Transverse colon (tissue), 4 donors: Measurements from ENCODE around the gene ATOSA. TPM values are rescaled to one million over a fixed set of nuclear protein-coding genes. Genes with fewer than 3 reads are reported as not detected.

Experiments used
- DNase-seq: peaks from one replicate; pipeline ENCODE4 v3.0.0-alpha.2; 2019
- H3K27ac ChIP-seq, 4 donors: fragments of 200-600 bp; sonication (generic); 2 replicates each; pipeline ENCODE4 v1.5.1; 2016 to 2018; ENCODE audit warnings: inconsistent platforms in 4 of 4
- H3K27me3 ChIP-seq: fragments of 200-600 bp; sonication (generic); 2 replicates; pipeline ENCODE4 v1.5.1; 2017; ENCODE audit warnings: inconsistent platforms
- H3K36me3 ChIP-seq, 4 donors: fragments of 200-600 bp; sonication (generic); 2 replicates each; pipeline ENCODE4 v1.5.1; 2017 to 2019; ENCODE audit warnings: inconsistent platforms in 4 of 4
- H3K4me1 ChIP-seq, 4 donors: fragments of 200-600 bp; sonication (generic); 2 replicates each; pipeline ENCODE4 v1.5.1; 2017 to 2020; ENCODE audit warnings: inconsistent platforms in 4 of 4
- H3K4me3 ChIP-seq, 4 donors: fragments of 200-600 bp; sonication (generic); 1 replicate in 1 of 4; 2 replicates in 3 of 4; pipeline versions ENCODE4 v1.5.1 to v1.6.1; 2017 to 2019; ENCODE audit warnings: inconsistent platforms in 4 of 4
- H3K9me3 ChIP-seq, 2 donors: fragments of 200-600 bp; sonication (generic); 2 replicates each; pipeline ENCODE4 v1.5.1; 2017 to 2019; ENCODE audit warnings: inconsistent platforms in 2 of 2
- CTCF ChIP-seq, 5 experiments: fragments of 200-600 bp in 3 of 5; fragments of 450-650 bp in 2 of 5; sonication (generic) in 3 of 5; IDR thresholded peaks; 1 replicate in 2 of 5; 2 replicates in 3 of 5; pipeline ENCODE4 v1.5.1; 2016 to 2017; ENCODE audit warnings: antibody characterized with exemption in 5 of 5, inconsistent platforms in 3 of 5, mild to moderate bottlenecking in 2 of 5, moderate library complexity in 1 of 5
- EP300 ChIP-seq: sonication (generic); formaldehyde crosslinking; IDR thresholded peaks from one replicate; pipeline ENCODE4 v1.6.1; 2017; ENCODE audit warnings: antibody characterized with exemption, low read depth
- POLR2A ChIP-seq: fragments of 450-650 bp; IDR thresholded peaks from one replicate; pipeline ENCODE4 v1.6.1; 2016; ENCODE audit warnings: antibody characterized with exemption, mild to moderate bottlenecking, moderate library complexity
- POLR2AphosphoS5 ChIP-seq, 3 donors: sonication (generic); formaldehyde crosslinking; IDR thresholded peaks; one replicate each; pipeline ENCODE4 v1.6.1; 2016; ENCODE audit warnings: antibody characterized with exemption in 3 of 3
- WGBS, 2 donors: methylation state at CpG; one replicate each; pipeline ENCODE4 v1.1.5; 2018; ENCODE audit warnings: low coverage in 1 of 2; 5-methylcytosine and 5-hydroxymethylcytosine counted together
- in situ Hi-C, 4 donors: fragments of 200-750 bp; cut with MboI; loops; one replicate each; pipeline versions ENCODE4 v1.15.0 to v1.15.1; 2017; ENCODE audit warnings: low sequenced_read_pairs in 3 of 4, low pct_ligation_motif_present in 1 of 4, low pct_unique_long_range_greater_than_20kb in 1 of 4
- intact Hi-C: fragments of 100-400 bp; cut with DNase I; formaldehyde crosslinking; loops from one replicate; pipeline ENCODE4 v1.15.1; 2023; ENCODE audit warnings: low total_unique reads
- total RNA-seq, 4 donors: library from RNA; depleted of rRNA; stranded (reverse); fragments of >200 nt; gene quantifications; one replicate each; pipeline ENCODE4 v1.1.0, GENCODE V29; 2016

Gene ATOSA
- total RNA-seq, 4 donors from 2014 or later = 41.0 to 149 (median 84.5) TPM

GRCh38 chr15:52680761-52681160 lies 1.6 kb upstream of the ATOSA start:
- intact Hi-C loops = no loop called here
- DNase-seq = no peak
- H3K36me3 ChIP-seq = peaks cover 0 to 7% (median 0%) of the 10 kb centered on the region in 4 donors
- no peaks in the 10 kb centered on the region for H3K9me3 ChIP-seq
- in situ Hi-C loops = no loop called here
- peaks cover 14 to 26% (median 20%) of the 10 kb centered on the region in 4 donors for H3K4me1 ChIP-seq
- H3K4me3 ChIP-seq = no peak overlapping the region
- H3K27me3 ChIP-seq = no peaks in the 10 kb centered on the region
- no peak for TF ChIP-seq EP300
- TF ChIP-seq POLR2A = no peak
- no peak for TF ChIP-seq POLR2AphosphoS5 (IDR thresholded peaks at IDR 0.05)
- TF ChIP-seq CTCF (IDR thresholded peaks at IDR 0.05) = no peak
- H3K27ac ChIP-seq = peak overlapping the region in 3 of 4 donors; percentile 97 to 99 (median 98)

- Histone ChIP-seq H3K4me3 (peak overlapping the region in 3 of 4 donors; percentile 73 to 98 (median 85)), H3K4me1 (peaks cover 15 to 33% (median 23%) of the 10 kb centered on the region in 4 donors), H3K9me3 (no peaks in the 10 kb centered on the region), H3K27me3 (no peaks in the 10 kb centered on the region), H3K36me3 (peaks cover 0 to 11% (median 0%) of the 10 kb centered on the region in 4 donors), H3K27ac (peak overlapping the region; percentile 97 to 100 (median 98))
- WGBS, 2 donors = 25 to 40% methylated on average over 3 of the region's 3 CpGs
- in situ Hi-C loops = no loop called here
- TF ChIP-seq EP300 (no peak), POLR2A (no peak), CTCF (IDR thresholded peaks at IDR 0.05) (no peak), POLR2AphosphoS5 (IDR thresholded peaks at IDR 0.05) (no peak)
- intact Hi-C loops = no loop called here
- no peak for DNase-seq
Observed at GRCh38 chr15:52680041-52680391, 828 bp upstream of the ATOSA start.

GRCh38 chr15:52678468-52679231 lies 538 bp downstream of the ATOSA start:
- peak; percentile 80 for DNase-seq
- 1% methylated on average over 62 of the region's 70 CpGs; no CpG with 5 or more reads in 1 of the 2 donors for WGBS, 2 donors

More at GRCh38 chr15:52678468-52679231, 538 bp downstream of the ATOSA start:
- Histone ChIP-seq H3K27me3 (no peaks in the 10 kb centered on the region), H3K27ac (peak overlapping the region; percentile 97 to 100 (median 98)), H3K4me1 (peaks cover 15 to 47% (median 32%) of the 10 kb centered on the region in 4 donors), H3K9me3 (no peaks in the 10 kb centered on the region), H3K4me3 (peak overlapping the region; percentile 73 to 98 (median 82)), H3K36me3 (peaks cover 0 to 21% (median 0%) of the 10 kb centered on the region in 4 donors)
- in situ Hi-C loops = no loop called here
- intact Hi-C loops = no loop called here
- TF ChIP-seq CTCF (IDR thresholded peaks at IDR 0.05) (peak in 1 of 5 experiments; percentile 19), EP300 (no peak), POLR2A (no peak), POLR2AphosphoS5 (IDR thresholded peaks at IDR 0.05) (no peak)
